ENCODE measurements around the gene RALB. TPM values are rescaled to one million over a fixed set of nuclear protein-coding genes. Genes with fewer than 3 reads are reported as not detected.

The RALB gene
- total and polyA plus RNA-seq, 2 donors (not counting 1 experiment from before 2014, with no cell fraction given) = 58.3 to 73.9 TPM

- Histone ChIP-seq H3K4me2 (ENCODE audit: extremely low read depth, insufficient read depth, low read length) (peak overlapping the region; percentile 82), H3K9ac (ENCODE audit: insufficient read depth, low read length) (peak overlapping the region; percentile 87), H4K20me1 (ENCODE audit: control insufficient read depth, extremely low read depth, insufficient read depth, low read length) (no peaks in the 10 kb centered on the region), H3K27ac (ENCODE audit: insufficient read depth, low read length) (peak overlapping the region; percentile 75), H2AFZ (ENCODE audit: low read length) (peak overlapping the region; percentile 67), H3K27me3 (ENCODE audit: control insufficient read depth, insufficient read depth, low read length) (peaks cover 7% of the 10 kb centered on the region), H3K4me1 (ENCODE audit: control insufficient read depth, extremely low read depth, insufficient read depth, low read length) (no peaks in the 10 kb centered on the region), H3K79me2 (ENCODE audit: control insufficient read depth, insufficient read depth, low read length) (peaks cover 47% of the 10 kb centered on the region), H3K9me3 (ENCODE audit: control insufficient read depth, insufficient read depth, low read depth, low read length) (no peaks in the 10 kb centered on the region), H3K4me3 (replicated peaks in 1 of 4; ENCODE audit: control extremely low read depth in 1 of 4, insufficient read depth in 1 of 4, low read depth in 3 of 4, low read length in 4 of 4) (peak overlapping the region; percentile 84 to 98 (median 92)), H3K36me3 (ENCODE audit: control insufficient read depth, insufficient read depth, low read length) (no peaks in the 10 kb centered on the region)
- TF ChIP-seq, protein P1, sequence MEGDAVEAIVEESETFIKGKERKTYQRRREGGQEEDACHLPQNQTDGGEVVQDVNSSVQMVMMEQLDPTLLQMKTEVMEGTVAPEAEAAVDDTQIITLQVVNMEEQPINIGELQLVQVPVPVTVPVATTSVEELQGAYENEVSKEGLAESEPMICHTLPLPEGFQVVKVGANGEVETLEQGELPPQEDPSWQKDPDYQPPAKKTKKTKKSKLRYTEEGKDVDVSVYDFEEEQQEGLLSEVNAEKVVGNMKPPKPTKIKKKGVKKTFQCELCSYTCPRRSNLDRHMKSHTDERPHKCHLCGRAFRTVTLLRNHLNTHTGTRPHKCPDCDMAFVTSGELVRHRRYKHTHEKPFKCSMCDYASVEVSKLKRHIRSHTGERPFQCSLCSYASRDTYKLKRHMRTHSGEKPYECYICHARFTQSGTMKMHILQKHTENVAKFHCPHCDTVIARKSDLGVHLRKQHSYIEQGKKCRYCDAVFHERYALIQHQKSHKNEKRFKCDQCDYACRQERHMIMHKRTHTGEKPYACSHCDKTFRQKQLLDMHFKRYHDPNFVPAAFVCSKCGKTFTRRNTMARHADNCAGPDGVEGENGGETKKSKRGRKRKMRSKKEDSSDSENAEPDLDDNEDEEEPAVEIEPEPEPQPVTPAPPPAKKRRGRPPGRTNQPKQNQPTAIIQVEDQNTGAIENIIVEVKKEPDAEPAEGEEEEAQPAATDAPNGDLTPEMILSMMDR (conservative IDR thresholded peaks at IDR 0.05 in 1 of 2, IDR thresholded peaks at IDR 0.05 in 1 of 2; ENCODE audit: low read depth in 1 of 2, low read length in 2 of 2) = peak; percentile 44 to 51
- TF ChIP-seq EZH2 (IDR thresholded peaks at IDR 0.05; ENCODE audit: low read length, missing control alignments) = no peak
- DNase-seq (ENCODE audit: low read depth in 2 of 2) = peak; percentile 77 to 85
Measured at GRCh38 chr2:120253021-120253882, 600 bp downstream of the RALB start.

DNA sequence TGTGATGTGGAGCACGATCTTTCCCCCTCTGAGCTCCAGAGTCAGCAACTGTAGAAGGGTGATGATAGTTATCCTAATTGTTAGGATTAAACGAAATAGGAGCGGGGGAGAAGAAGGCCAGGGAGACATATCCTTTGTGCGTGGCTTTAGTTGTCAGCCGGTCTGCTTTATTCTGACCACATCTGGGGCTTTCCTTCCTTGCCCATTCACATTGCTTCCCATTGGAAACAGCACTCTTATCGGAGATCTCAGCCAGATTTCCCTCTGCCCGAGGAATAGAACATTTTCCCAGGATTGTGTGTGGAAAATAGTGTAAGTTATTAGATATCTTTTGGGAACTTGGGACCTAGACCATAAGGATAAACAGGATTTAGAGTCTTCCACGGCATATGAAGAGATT, 1.5 kb downstream of the RALB start:
- Histone ChIP-seq H3K27me3 (ENCODE audit: control insufficient read depth, insufficient read depth, low read length) (peaks cover 4% of the 10 kb centered on the region), H3K36me3 (ENCODE audit: control insufficient read depth, insufficient read depth, low read length) (no peaks in the 10 kb centered on the region), H4K20me1 (ENCODE audit: control insufficient read depth, extremely low read depth, insufficient read depth, low read length) (no peaks in the 10 kb centered on the region), H2AFZ (ENCODE audit: low read length) (no peak overlapping the region), H3K4me3 (replicated peaks in 1 of 4; ENCODE audit: control extremely low read depth in 1 of 4, insufficient read depth in 1 of 4, low read depth in 3 of 4, low read length in 4 of 4) (peak overlapping the region; percentile 84 to 98 (median 92)), H3K4me2 (ENCODE audit: extremely low read depth, insufficient read depth, low read length) (peak overlapping the region; percentile 82), H3K27ac (ENCODE audit: insufficient read depth, low read length) (no peak overlapping the region), H3K79me2 (ENCODE audit: control insufficient read depth, insufficient read depth, low read length) (peaks cover 50% of the 10 kb centered on the region), H3K4me1 (ENCODE audit: control insufficient read depth, extremely low read depth, insufficient read depth, low read length) (no peaks in the 10 kb centered on the region), H3K9ac (ENCODE audit: insufficient read depth, low read length) (no peak overlapping the region), H3K9me3 (ENCODE audit: control insufficient read depth, insufficient read depth, low read depth, low read length) (no peaks in the 10 kb centered on the region)
- DNase-seq (ENCODE audit: low read depth in 2 of 2) = no peak
- no peak for TF ChIP-seq EZH2 (IDR thresholded peaks at IDR 0.05; ENCODE audit: low read length, missing control alignments)
- TF ChIP-seq, protein P1 (conservative IDR thresholded peaks at IDR 0.05 in 1 of 2, IDR thresholded peaks at IDR 0.05 in 1 of 2; ENCODE audit: low read depth in 1 of 2, low read length in 2 of 2) = no peak

DNA sequence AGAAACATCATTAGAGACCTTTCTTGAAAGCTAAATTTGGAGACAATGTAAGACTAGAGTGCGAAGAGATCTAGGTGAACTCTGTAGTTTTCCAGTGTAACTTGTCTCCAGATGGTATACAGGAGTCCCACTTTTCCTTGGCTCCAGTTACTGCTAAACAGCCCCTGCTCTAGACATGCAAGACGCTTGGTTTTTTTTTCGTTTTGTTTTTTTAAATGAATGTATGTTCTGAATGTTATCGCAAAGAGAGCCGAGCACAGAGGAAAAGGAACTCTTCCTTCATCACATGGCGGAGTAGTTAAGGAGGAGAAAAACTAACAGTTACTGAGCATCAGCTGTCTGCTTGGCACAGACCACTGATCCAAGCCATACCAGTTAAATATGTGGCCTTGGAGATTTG, 2.4 kb downstream of the RALB start:
- H3K4me1 ChIP-seq (ENCODE audit: control insufficient read depth, extremely low read depth, insufficient read depth, low read length) = no peaks in the 10 kb centered on the region
- peaks cover 4% of the 10 kb centered on the region for H3K27me3 ChIP-seq (ENCODE audit: control insufficient read depth, insufficient read depth, low read length)
- H3K36me3 ChIP-seq (ENCODE audit: control insufficient read depth, insufficient read depth, low read length) = no peaks in the 10 kb centered on the region
- peak overlapping the region in 1 of 4 experiments; percentile 98 for H3K4me3 ChIP-seq (replicated peaks in 1 of 4; ENCODE audit: control extremely low read depth in 1 of 4, insufficient read depth in 1 of 4, low read depth in 3 of 4, low read length in 4 of 4)
- H3K4me2 ChIP-seq (ENCODE audit: extremely low read depth, insufficient read depth, low read length) = no peak overlapping the region
- H3K27ac ChIP-seq (ENCODE audit: insufficient read depth, low read length) = no peak overlapping the region
- no peak for DNase-seq (ENCODE audit: low read depth in 2 of 2)
- H2AFZ ChIP-seq (ENCODE audit: low read length) = no peak overlapping the region
- no peaks in the 10 kb centered on the region for H4K20me1 ChIP-seq (ENCODE audit: control insufficient read depth, extremely low read depth, insufficient read depth, low read length)
- TF ChIP-seq, protein P1 (conservative IDR thresholded peaks at IDR 0.05 in 1 of 2, IDR thresholded peaks at IDR 0.05 in 1 of 2; ENCODE audit: low read depth in 1 of 2, low read length in 2 of 2) = no peak
- no peak for TF ChIP-seq EZH2 (IDR thresholded peaks at IDR 0.05; ENCODE audit: low read length, missing control alignments)
- H3K9ac ChIP-seq (ENCODE audit: insufficient read depth, low read length) = no peak overlapping the region
- no peaks in the 10 kb centered on the region for H3K9me3 ChIP-seq (ENCODE audit: control insufficient read depth, insufficient read depth, low read depth, low read length)
- peaks cover 52% of the 10 kb centered on the region for H3K79me2 ChIP-seq (ENCODE audit: control insufficient read depth, insufficient read depth, low read length)
